Panc1 (cell line): Measurements from ENCODE around the gene UBXN11.

Experiments used
- POLR2AphosphoS5 ChIP-seq: IDR thresholded peaks from 2 replicates; pipeline ENCODE4 v1.6.1; 2012; ENCODE audit warnings: mild to moderate bottlenecking, low read depth, low read length, moderate library complexity
- SIN3A ChIP-seq: IDR thresholded peaks from 2 replicates; pipeline ENCODE4 v1.6.1; 2012; ENCODE audit warnings: low read depth, mild to moderate bottlenecking, low read length, moderate library complexity, borderline replicate concordance; ENCODE audit not compliant: insufficient read depth
- TCF7L2 ChIP-seq: IDR thresholded peaks from 2 replicates; pipeline ENCODE4 v1.6.1; 2011; ENCODE audit warnings: mild to moderate bottlenecking, low read depth, low read length, inconsistent platforms
- TF ChIP-seq, protein P1 (sequence below): fragments of 450-650 bp; IDR thresholded peaks from 2 replicates; pipeline ENCODE4 v1.5.1; 2017; ENCODE audit warnings: mild to moderate bottlenecking
- TF ChIP-seq, protein P2 (sequence below), 2 experiments: IDR thresholded peaks; 2 replicates each; pipeline ENCODE4 v1.6.1; 2011 to 2012; ENCODE audit warnings: low read depth in 2 of 2, control low read depth in 1 of 2, low read length in 1 of 2, mild to moderate bottlenecking in 1 of 2, moderate library complexity in 1 of 2; ENCODE audit not compliant: insufficient read depth in 1 of 2

DNA sequence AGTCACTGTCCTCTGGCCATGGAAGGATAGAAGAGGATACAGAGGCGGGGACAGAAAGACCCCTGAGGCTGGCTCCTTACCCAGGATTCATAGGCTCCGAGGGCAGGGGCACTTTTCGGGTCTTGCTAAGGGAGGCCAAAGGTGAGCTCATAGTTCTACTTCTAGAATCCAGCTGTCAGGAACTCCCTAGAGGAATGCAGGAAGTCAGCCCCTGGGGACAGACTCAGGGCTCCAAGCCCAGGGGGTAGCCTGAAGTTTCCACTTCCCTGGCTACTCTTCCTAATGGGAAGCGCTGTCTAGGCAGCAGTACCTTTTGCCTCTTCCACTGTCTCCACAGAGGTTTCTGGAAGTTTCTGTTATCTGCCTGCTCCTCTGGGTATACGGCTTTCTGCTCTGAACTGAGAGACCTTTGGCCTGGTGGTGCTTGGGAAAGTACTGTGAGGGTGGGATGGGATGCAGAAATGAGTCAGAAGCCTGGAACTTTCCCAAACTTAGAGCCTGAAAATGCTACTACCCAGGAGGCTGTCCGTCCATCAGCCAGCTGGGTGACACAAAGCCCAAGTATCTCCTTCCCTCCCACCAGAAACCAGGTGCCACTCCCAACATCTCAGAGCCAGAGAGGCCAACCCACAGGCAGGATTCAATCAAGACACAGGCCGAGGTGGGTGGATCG lies 3.6 kb downstream of the UBXN11 start:
- TF ChIP-seq, protein P1, sequence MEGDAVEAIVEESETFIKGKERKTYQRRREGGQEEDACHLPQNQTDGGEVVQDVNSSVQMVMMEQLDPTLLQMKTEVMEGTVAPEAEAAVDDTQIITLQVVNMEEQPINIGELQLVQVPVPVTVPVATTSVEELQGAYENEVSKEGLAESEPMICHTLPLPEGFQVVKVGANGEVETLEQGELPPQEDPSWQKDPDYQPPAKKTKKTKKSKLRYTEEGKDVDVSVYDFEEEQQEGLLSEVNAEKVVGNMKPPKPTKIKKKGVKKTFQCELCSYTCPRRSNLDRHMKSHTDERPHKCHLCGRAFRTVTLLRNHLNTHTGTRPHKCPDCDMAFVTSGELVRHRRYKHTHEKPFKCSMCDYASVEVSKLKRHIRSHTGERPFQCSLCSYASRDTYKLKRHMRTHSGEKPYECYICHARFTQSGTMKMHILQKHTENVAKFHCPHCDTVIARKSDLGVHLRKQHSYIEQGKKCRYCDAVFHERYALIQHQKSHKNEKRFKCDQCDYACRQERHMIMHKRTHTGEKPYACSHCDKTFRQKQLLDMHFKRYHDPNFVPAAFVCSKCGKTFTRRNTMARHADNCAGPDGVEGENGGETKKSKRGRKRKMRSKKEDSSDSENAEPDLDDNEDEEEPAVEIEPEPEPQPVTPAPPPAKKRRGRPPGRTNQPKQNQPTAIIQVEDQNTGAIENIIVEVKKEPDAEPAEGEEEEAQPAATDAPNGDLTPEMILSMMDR, result no peak
- TF ChIP-seq TCF7L2, result no peak
- no peak for TF ChIP-seq POLR2AphosphoS5
- TF ChIP-seq, protein P2, sequence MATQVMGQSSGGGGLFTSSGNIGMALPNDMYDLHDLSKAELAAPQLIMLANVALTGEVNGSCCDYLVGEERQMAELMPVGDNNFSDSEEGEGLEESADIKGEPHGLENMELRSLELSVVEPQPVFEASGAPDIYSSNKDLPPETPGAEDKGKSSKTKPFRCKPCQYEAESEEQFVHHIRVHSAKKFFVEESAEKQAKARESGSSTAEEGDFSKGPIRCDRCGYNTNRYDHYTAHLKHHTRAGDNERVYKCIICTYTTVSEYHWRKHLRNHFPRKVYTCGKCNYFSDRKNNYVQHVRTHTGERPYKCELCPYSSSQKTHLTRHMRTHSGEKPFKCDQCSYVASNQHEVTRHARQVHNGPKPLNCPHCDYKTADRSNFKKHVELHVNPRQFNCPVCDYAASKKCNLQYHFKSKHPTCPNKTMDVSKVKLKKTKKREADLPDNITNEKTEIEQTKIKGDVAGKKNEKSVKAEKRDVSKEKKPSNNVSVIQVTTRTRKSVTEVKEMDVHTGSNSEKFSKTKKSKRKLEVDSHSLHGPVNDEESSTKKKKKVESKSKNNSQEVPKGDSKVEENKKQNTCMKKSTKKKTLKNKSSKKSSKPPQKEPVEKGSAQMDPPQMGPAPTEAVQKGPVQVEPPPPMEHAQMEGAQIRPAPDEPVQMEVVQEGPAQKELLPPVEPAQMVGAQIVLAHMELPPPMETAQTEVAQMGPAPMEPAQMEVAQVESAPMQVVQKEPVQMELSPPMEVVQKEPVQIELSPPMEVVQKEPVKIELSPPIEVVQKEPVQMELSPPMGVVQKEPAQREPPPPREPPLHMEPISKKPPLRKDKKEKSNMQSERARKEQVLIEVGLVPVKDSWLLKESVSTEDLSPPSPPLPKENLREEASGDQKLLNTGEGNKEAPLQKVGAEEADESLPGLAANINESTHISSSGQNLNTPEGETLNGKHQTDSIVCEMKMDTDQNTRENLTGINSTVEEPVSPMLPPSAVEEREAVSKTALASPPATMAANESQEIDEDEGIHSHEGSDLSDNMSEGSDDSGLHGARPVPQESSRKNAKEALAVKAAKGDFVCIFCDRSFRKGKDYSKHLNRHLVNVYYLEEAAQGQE (IDR thresholded peaks at IDR 0.05; ENCODE audit: insufficient read depth in 1 of 2, low read depth in 2 of 2, low read length in 1 of 2), result no peak
- TF ChIP-seq SIN3A, result no peak
